Neuronal stem cell (in vitro differentiated cells): Measurements from ENCODE around the gene SPATA45.

ENCODE experiments used
- DNase-seq: peaks from one replicate; pipeline ENCODE4 v3.0.0-alpha.2; 2013; ENCODE audit warnings: low spot score
- H2AFZ ChIP-seq: one replicate; pipeline ENCODE4 v1.6.1; 2013; ENCODE audit warnings: mild to moderate bottlenecking, low read length, inconsistent platforms
- H2AK5ac ChIP-seq: 2 replicates; pipeline ENCODE4 v1.6.1; 2013; ENCODE audit warnings: low read depth, mild to moderate bottlenecking, inconsistent platforms, low read length, moderate library complexity, mixed read lengths
- H2BK120ac ChIP-seq: 2 replicates; pipeline ENCODE4 v1.6.1; 2013; ENCODE audit warnings: low read depth, mild to moderate bottlenecking, inconsistent platforms, low read length, moderate library complexity, mixed read lengths
- H2BK12ac ChIP-seq: one replicate; pipeline ENCODE4 v1.6.1; 2013; ENCODE audit warnings: low read length, inconsistent platforms
- H2BK15ac ChIP-seq: 2 replicates; pipeline ENCODE4 v1.6.1; 2013; ENCODE audit warnings: mild to moderate bottlenecking, low read length, inconsistent platforms, mixed read lengths
- H2BK5ac ChIP-seq: one replicate; pipeline ENCODE4 v1.6.1; 2013; ENCODE audit warnings: inconsistent platforms, mild to moderate bottlenecking, low read length, moderate library complexity
- H3K14ac ChIP-seq: one replicate; pipeline ENCODE4 v1.6.1; 2013; ENCODE audit warnings: low read length, inconsistent platforms
- H3K18ac ChIP-seq: 2 replicates; pipeline ENCODE4 v1.6.1; 2013; ENCODE audit warnings: low read length, inconsistent platforms
- H3K23ac ChIP-seq: 2 replicates; pipeline ENCODE4 v1.6.1; 2013; ENCODE audit warnings: low read depth, mild to moderate bottlenecking, mixed read lengths, low read length, inconsistent platforms; ENCODE audit not compliant: poor library complexity
- H3K27ac ChIP-seq: replicated peaks from 3 replicates; pipeline ENCODE4 v1.5.1; 2013; ENCODE audit warnings: low read length, inconsistent platforms
- H3K27me3 ChIP-seq, 3 experiments: 2 replicates each; pipeline ENCODE4 v1.6.1; 2013; ENCODE audit warnings: low read length in 3 of 3, mild to moderate bottlenecking in 2 of 3, inconsistent platforms in 1 of 3, low read depth in 1 of 3, mixed read lengths in 1 of 3, moderate library complexity in 1 of 3; ENCODE audit not compliant: control insufficient read depth in 3 of 3, insufficient read depth in 3 of 3
- H3K36me3 ChIP-seq, 2 donors: replicated peaks in 1 of 2; 2 replicates each; pipeline ENCODE4 v1.6.1; 2013; ENCODE audit warnings: low read length in 2 of 2; ENCODE audit not compliant: control insufficient read depth in 2 of 2, insufficient read depth in 2 of 2
- H3K4ac ChIP-seq: 2 replicates; pipeline ENCODE4 v1.6.1; 2013; ENCODE audit warnings: inconsistent platforms, mild to moderate bottlenecking, low read length, moderate library complexity
- H3K4me1 ChIP-seq, 2 donors: 1 replicate in 1 of 2; 2 replicates in 1 of 2; pipeline ENCODE4 v1.6.1; 2013; ENCODE audit warnings: low read length in 2 of 2, low read depth in 1 of 2; ENCODE audit not compliant: control insufficient read depth in 2 of 2, insufficient read depth in 1 of 2
- H3K4me2 ChIP-seq: one replicate; pipeline ENCODE4 v1.6.1; 2013; ENCODE audit warnings: mild to moderate bottlenecking, low read length, inconsistent platforms; ENCODE audit not compliant: insufficient read depth, poor library complexity, severe bottlenecking
- H3K4me3 ChIP-seq, 2 donors: 2 replicates each; pipeline ENCODE4 v1.5.1; 2013; ENCODE audit warnings: low read length in 2 of 2, mild to moderate bottlenecking in 2 of 2, inconsistent platforms in 1 of 2, moderate library complexity in 1 of 2
- H3K79me1 ChIP-seq: one replicate; pipeline ENCODE4 v1.6.1; 2013; ENCODE audit warnings: low read depth, mild to moderate bottlenecking, inconsistent platforms, low read length, moderate library complexity
- H3K9ac ChIP-seq: one replicate; pipeline ENCODE4 v1.6.1; 2013; ENCODE audit warnings: mild to moderate bottlenecking, low read depth, low read length, inconsistent platforms; ENCODE audit not compliant: poor library complexity
- H3K9me3 ChIP-seq, 2 donors: replicated peaks in 1 of 2; 2 replicates each; pipeline versions ENCODE3 to v1.6.1; 2013; ENCODE audit warnings: low read length in 2 of 2, mild to moderate bottlenecking in 2 of 2, inconsistent platforms in 1 of 2, low read depth in 1 of 2, mixed read lengths in 1 of 2, moderate library complexity in 1 of 2; ENCODE audit not compliant: control insufficient read depth in 2 of 2, insufficient read depth in 1 of 2
- H4K8ac ChIP-seq: one replicate; pipeline ENCODE4 v1.6.1; 2013; ENCODE audit warnings: low read depth, mild to moderate bottlenecking, inconsistent platforms, low read length, moderate library complexity
- H4K91ac ChIP-seq: one replicate; pipeline ENCODE4 v1.6.1; 2013; ENCODE audit warnings: low read length, low read depth, mild to moderate bottlenecking, inconsistent platforms; ENCODE audit not compliant: poor library complexity
- WGBS, 2 donors: extraction: QIAGEN DNeasy Blood & Tissue Kit; methylation state at CpG; one replicate each; pipeline ENCODE4 v1.1.7; 2013; ENCODE audit warnings: missing lambda C conversion rate in 2 of 2, mixed read lengths in 1 of 2; ENCODE audit not compliant: insufficient read length in 2 of 2, insufficient replicate concordance in 1 of 2; ENCODE audit errors: extremely low coverage in 2 of 2; 5-methylcytosine and 5-hydroxymethylcytosine counted together

SPATA45 gene

GRCh38 chr1:212878418-212878817 is 31.0 kb upstream of the SPATA45 start:
- no peak overlapping the region for H3K27ac ChIP-seq
- no peaks in the 10 kb centered on the region for H3K4me1 ChIP-seq
- no peak overlapping the region for H4K8ac ChIP-seq
- H2AFZ ChIP-seq, result no peak overlapping the region
- no peaks in the 10 kb centered on the region for H3K79me1 ChIP-seq
- no peak overlapping the region for H3K4ac ChIP-seq
- H3K23ac ChIP-seq, result no peak overlapping the region
- H2BK120ac ChIP-seq, result no peak overlapping the region
- H2AK5ac ChIP-seq, result no peak overlapping the region
- H4K91ac ChIP-seq, result no peak overlapping the region
- H3K9ac ChIP-seq, result no peak overlapping the region
- no peaks in the 10 kb centered on the region for H3K9me3 ChIP-seq
- no peak for DNase-seq
- H3K18ac ChIP-seq, result no peak overlapping the region
- no CpG with 5 or more reads among the region's 6 CpGs for WGBS, 2 donors
- H3K14ac ChIP-seq, result no peak overlapping the region
- H2BK15ac ChIP-seq, result no peak overlapping the region
- H3K36me3 ChIP-seq, result peaks cover 5 to 95% of the 10 kb centered on the region in 2 donors
- no peak overlapping the region for H2BK12ac ChIP-seq
- H3K4me2 ChIP-seq, result no peak overlapping the region
- H3K4me3 ChIP-seq, result no peak overlapping the region
- no peak overlapping the region for H2BK5ac ChIP-seq
- H3K27me3 ChIP-seq, result no peaks in the 10 kb centered on the region

- H3K36me3 ChIP-seq, result peaks cover 8 to 98% of the 10 kb centered on the region in 2 donors
- no CpG with 5 or more reads among the region's 2 CpGs for WGBS, 2 donors
- H3K4me2 ChIP-seq, result no peak overlapping the region
- no peak overlapping the region for H2AK5ac ChIP-seq
- DNase-seq, result no peak
- H2BK12ac ChIP-seq, result no peak overlapping the region
- no peak overlapping the region for H3K4ac ChIP-seq
- H2AFZ ChIP-seq, result no peak overlapping the region
- no peak overlapping the region for H4K91ac ChIP-seq
- no peak overlapping the region for H3K14ac ChIP-seq
- no peaks in the 10 kb centered on the region for H3K79me1 ChIP-seq
- no peak overlapping the region for H2BK5ac ChIP-seq
- no peak overlapping the region for H3K23ac ChIP-seq
- no peak overlapping the region for H3K4me3 ChIP-seq
- no peaks in the 10 kb centered on the region for H3K27me3 ChIP-seq
- H3K27ac ChIP-seq, result no peak overlapping the region
- H2BK15ac ChIP-seq, result no peak overlapping the region
- H3K4me1 ChIP-seq, result no peaks in the 10 kb centered on the region
- H3K9ac ChIP-seq, result no peak overlapping the region
- no peak overlapping the region for H3K18ac ChIP-seq
- H4K8ac ChIP-seq, result no peak overlapping the region
- H3K9me3 ChIP-seq, result no peaks in the 10 kb centered on the region
- H2BK120ac ChIP-seq, result no peak overlapping the region
Measured at GRCh38 chr1:212873518-212873917, 26.1 kb upstream of the SPATA45 start.

- no peak overlapping the region for H2BK15ac ChIP-seq
- H3K27me3 ChIP-seq, result no peaks in the 10 kb centered on the region
- no peaks in the 10 kb centered on the region for H3K9me3 ChIP-seq
- H3K4me3 ChIP-seq, result no peak overlapping the region
- no peak overlapping the region for H3K18ac ChIP-seq
- H3K79me1 ChIP-seq, result no peaks in the 10 kb centered on the region
- H3K4me1 ChIP-seq, result no peaks in the 10 kb centered on the region
- no peak overlapping the region for H2AK5ac ChIP-seq
- no peak overlapping the region for H2BK120ac ChIP-seq
- no peak overlapping the region for H2AFZ ChIP-seq
- WGBS, 2 donors, result no CpG with 5 or more reads among the region's 1 CpG
- H4K91ac ChIP-seq, result no peak overlapping the region
- H3K36me3 ChIP-seq, result peaks cover 8 to 98% of the 10 kb centered on the region in 2 donors
- H3K14ac ChIP-seq, result no peak overlapping the region
- no peak overlapping the region for H4K8ac ChIP-seq
- H3K27ac ChIP-seq, result no peak overlapping the region
- no peak overlapping the region for H3K4me2 ChIP-seq
- H3K9ac ChIP-seq, result no peak overlapping the region
- H2BK5ac ChIP-seq, result no peak overlapping the region
- no peak overlapping the region for H3K23ac ChIP-seq
- no peak overlapping the region for H3K4ac ChIP-seq
- no peak for DNase-seq
- no peak overlapping the region for H2BK12ac ChIP-seq
Measured at GRCh38 chr1:212871976-212872375, 24.5 kb upstream of the SPATA45 start.

GRCh38 chr1:212867192-212867591 is 19.7 kb upstream of the SPATA45 start:
- Histone ChIP-seq H3K9ac (no peak overlapping the region), H2BK5ac (no peak overlapping the region), H3K9me3 (peaks cover 0 to 3% of the 10 kb centered on the region in 2 donors), H3K23ac (no peak overlapping the region), H3K4ac (no peak overlapping the region), H3K14ac (no peak overlapping the region), H3K18ac (no peak overlapping the region), H4K8ac (no peak overlapping the region), H3K27me3 (no peaks in the 10 kb centered on the region), H2BK120ac (no peak overlapping the region), H4K91ac (no peak overlapping the region), H3K36me3 (peaks cover 6 to 94% of the 10 kb centered on the region in 2 donors), H2AK5ac (no peak overlapping the region), H2BK12ac (no peak overlapping the region), H3K4me3 (no peak overlapping the region), H3K4me1 (no peaks in the 10 kb centered on the region), H2BK15ac (no peak overlapping the region), H3K79me1 (no peaks in the 10 kb centered on the region), H2AFZ (no peak overlapping the region), H3K4me2 (no peak overlapping the region), H3K27ac (no peak overlapping the region)
- no CpG with 5 or more reads among the region's 1 CpG for WGBS, 2 donors
- no peak for DNase-seq
